Measurements from ENCODE around the gene GPR161. TPM values are rescaled to one million over a fixed set of nuclear protein-coding genes. Genes with fewer than 3 reads are reported as not detected.
A peak's percentile ranks its signal among the peaks of the same experiment; 100 is the strongest.

The GPR161 gene
- total and polyA plus RNA-seq, 12 donors, result 0.93 to 3.3 (median 2.3) TPM

GRCh38 chr1:168135116-168135920 lies 1.4 kb downstream of the GPR161 start:
- H3K27ac ChIP-seq, result peak overlapping the region in 4 of 10 donors; percentile 48 to 71 (median 65)
- ATAC-seq, result peak in 1 of 8 donors; percentile 48
- 43 to 44% methylated on average over 12 of the region's 12 CpGs for WGBS, 2 donors

GRCh38 chr1:168134642-168135041 lies 2.1 kb downstream of the GPR161 start:
- Histone ChIP-seq H3K27me3 (peaks cover 0 to 33% (median 0%) of the 10 kb centered on the region in 7 donors), H3K4me1 (peaks cover 0 to 26% (median 16%) of the 10 kb centered on the region in 9 donors), H3K4me3 (no peak overlapping the region), H3K36me3 (no peaks in the 10 kb centered on the region), H3K27ac (no peak overlapping the region), H3K9me3 (no peaks in the 10 kb centered on the region)
- DNase-seq, result no peak
- intact Hi-C loops (cut with DNase I), result no loop called here
- ATAC-seq, result no peak
- TF ChIP-seq CTCF (IDR thresholded peaks at IDR 0.05), result no peak
- 83 to 86% methylated on average over 7 of the region's 7 CpGs for WGBS, 2 donors

More at GRCh38 chr1:168135116-168135920, 1.4 kb downstream of the GPR161 start:
- no peak for DNase-seq
- Histone ChIP-seq H3K27me3 (peaks cover 0 to 33% (median 0%) of the 10 kb centered on the region in 7 donors), H3K4me1 (peaks cover 0 to 26% (median 16%) of the 10 kb centered on the region in 9 donors), H3K4me3 (peak overlapping the region in 9 of 10 donors; percentile 62 to 97 (median 81)), H3K36me3 (no peaks in the 10 kb centered on the region), H3K9me3 (no peaks in the 10 kb centered on the region)
- no peak for TF ChIP-seq CTCF (IDR thresholded peaks at IDR 0.05)
- intact Hi-C loops (cut with DNase I), result no loop called here

GRCh38 chr1:168134132-168134531 lies 2.6 kb downstream of the GPR161 start:
- Histone ChIP-seq H3K27ac (no peak overlapping the region), H3K4me3 (no peak overlapping the region), H3K36me3 (no peaks in the 10 kb centered on the region), H3K4me1 (peaks cover 0 to 26% (median 16%) of the 10 kb centered on the region in 9 donors), H3K27me3 (peaks cover 0 to 33% (median 0%) of the 10 kb centered on the region in 7 donors), H3K9me3 (no peaks in the 10 kb centered on the region)
- WGBS, 2 donors, result 67 to 72% methylated on average over 1 of the region's 1 CpG
- no peak for DNase-seq
- ATAC-seq, result no peak
- intact Hi-C loops (cut with DNase I), result no loop called here
- no peak for TF ChIP-seq CTCF (IDR thresholded peaks at IDR 0.05)

- Histone ChIP-seq H3K27ac (no peak overlapping the region), H3K4me3 (no peak overlapping the region), H3K36me3 (no peaks in the 10 kb centered on the region), H3K9me3 (peaks cover 0 to 3% (median 0%) of the 10 kb centered on the region in 11 donors), H3K27me3 (peaks cover 0 to 12% (median 0%) of the 10 kb centered on the region in 7 donors), H3K4me1 (peaks cover 0 to 8% (median 2%) of the 10 kb centered on the region in 9 donors)
- intact Hi-C loops (cut with DNase I), result loop anchor here in 1 of 10 donors (10.0 kb wide), 1 partner anchor 295 kb away; no protein-coding TSS in a partner anchor
- no peak for ATAC-seq
- 85 to 90% methylated on average over 6 of the region's 6 CpGs for WGBS, 2 donors
- DNase-seq, result no peak
- TF ChIP-seq CTCF (IDR thresholded peaks at IDR 0.05), result no peak
These were observed 6.8 kb downstream of the GPR161 start for GRCh38 chr1:168129933-168130332.

All from heart right ventricle (tissue), 16 donors.